K562 (cell line): Measurements from ENCODE around the gene PRPF38A. TPM values are rescaled to one million over a fixed set of nuclear protein-coding genes. Genes with fewer than 3 reads are reported as not detected.

Experiments
- ATAC-seq: fragments of 200-7000 bp; cut with Tn5 transposase; 3 replicates; pipeline ENCODE4 v1.9.1; 2020; ENCODE audit warnings: moderate library complexity
- BruUV-seq: library from RNA; stranded (reverse); fragments of 400-500 nt; replicated peaks from 2 replicates; lab custom pipeline; 2021; lab: Mats Ljungman, UMichigan
- CTCF ChIA-PET: fragments of 300-600 bp; formaldehyde crosslinking; extraction: SDS; loops from one replicate; lab custom pipeline; 2021; ENCODE audit warnings: low intra/inter-chr PET ratio; lab: Yijun Ruan, JAX
- POLR2A ChIA-PET: fragments of 300-600, 350-650 bp; sonication (Branson Sonifier 250); formaldehyde crosslinking; extraction: SDS; loops from one replicate; lab custom pipeline; 2021; ENCODE audit warnings: antibody characterized with exemption, inconsistent platforms; lab: Yijun Ruan, JAX
- DNase-seq, 4 experiments: peaks; one replicate each; pipeline versions ENCODE4 v3.0.0 to v3.0.0-alpha.2; 2011 to 2018; ENCODE audit warnings: low spot score in 3 of 4, mixed read lengths in 3 of 4; ENCODE audit errors: extremely low read depth in 1 of 4
- FAIRE-seq: peaks from 2 replicates; lab custom pipeline; 2011; peaks lifted over from hg19 to GRCh38; lab: Jason Lieb, UNC
- H2AFZ ChIP-seq: 2 replicates; pipeline ENCODE4 v1.6.0; 2011; ENCODE audit warnings: low read depth, low read length, control low read depth, inconsistent platforms
- H3K27ac ChIP-seq: fragments of 200-600 bp; 3 replicates; pipeline ENCODE4 v1.8.0; 2011; ENCODE audit warnings: low read depth, mild to moderate bottlenecking, control low read depth, inconsistent platforms, low read length, moderate library complexity, mixed read lengths; ENCODE audit errors: extremely low read depth
- H3K27me3 ChIP-seq, 2 experiments: fragments of 300-600 bp in 1 of 2; 2 replicates in 1 of 2; 3 replicates in 1 of 2; pipeline versions ENCODE4 v1.6.0 to v1.8.0; 2011; ENCODE audit warnings: inconsistent platforms in 2 of 2, low read length in 2 of 2, mild to moderate bottlenecking in 1 of 2, mixed read lengths in 1 of 2, moderate library complexity in 1 of 2; ENCODE audit not compliant: control insufficient read depth in 2 of 2, insufficient read depth in 2 of 2
- H3K36me3 ChIP-seq: fragments of 300-600 bp; 3 replicates; pipeline ENCODE4 v1.8.0; 2011; ENCODE audit warnings: mild to moderate bottlenecking, low read length, inconsistent platforms; ENCODE audit not compliant: control insufficient read depth, insufficient read depth
- H3K4me1 ChIP-seq, 2 experiments: fragments of 200-600 bp in 1 of 2; replicated peaks in 1 of 2; 2 replicates in 1 of 2; 3 replicates in 1 of 2; pipeline versions ENCODE4 v1.5.1 to v1.8.0; 2011; ENCODE audit warnings: inconsistent platforms in 2 of 2, low read length in 2 of 2, mild to moderate bottlenecking in 1 of 2, mixed read lengths in 1 of 2, moderate library complexity in 1 of 2; ENCODE audit not compliant: control insufficient read depth in 2 of 2, insufficient read depth in 2 of 2
- H3K4me2 ChIP-seq: 2 replicates; pipeline ENCODE4 v1.6.1; 2011; ENCODE audit warnings: low read length, control low read depth, inconsistent platforms, mixed read lengths; ENCODE audit not compliant: insufficient read depth
- H3K4me3 ChIP-seq: fragments of 200-600 bp; sonication (generic), shearing (Covaris generic); 2 replicates; pipeline ENCODE4 v1.5.1; 2016; ENCODE audit warnings: control low read depth, inconsistent platforms
- H3K79me2 ChIP-seq: fragments of 200-600 bp; 3 replicates; pipeline ENCODE4 v1.8.0; 2011; ENCODE audit warnings: low read length, inconsistent platforms; ENCODE audit not compliant: control insufficient read depth, insufficient read depth
- H3K9ac ChIP-seq, 2 experiments: 2 replicates each; pipeline versions ENCODE4 v1.6.0 to v1.6.1; 2011; ENCODE audit warnings: low read depth in 2 of 2, low read length in 2 of 2, control low read depth in 1 of 2, inconsistent platforms in 1 of 2, mild to moderate bottlenecking in 1 of 2, mixed read lengths in 1 of 2; ENCODE audit not compliant: insufficient read depth in 1 of 2
- H3K9me1 ChIP-seq: one replicate; pipeline ENCODE4 v1.6.0; 2011; ENCODE audit warnings: inconsistent platforms, mild to moderate bottlenecking, low read length, moderate library complexity; ENCODE audit not compliant: control insufficient read depth, insufficient read depth
- H3K9me3 ChIP-seq: replicated peaks from 2 replicates; pipeline ENCODE4 v1.5.1; 2011; ENCODE audit warnings: low read depth, low read length, inconsistent platforms; ENCODE audit not compliant: control insufficient read depth, insufficient read depth
- H4K20me1 ChIP-seq: replicated peaks from 2 replicates; pipeline ENCODE4 v1.6.1; 2011; ENCODE audit warnings: low read length, inconsistent platforms, mixed read lengths; ENCODE audit not compliant: control insufficient read depth, insufficient read depth
- CBFA2T3 ChIP-seq: fragments of 450-650 bp; IDR thresholded peaks from 2 replicates; pipeline ENCODE4 v1.6.1; 2017
- CTBP1 ChIP-seq: fragments of 450-650 bp; IDR thresholded peaks from 2 replicates; pipeline ENCODE4 v1.6.1; 2016; ENCODE audit warnings: borderline replicate concordance
- FOSL1 ChIP-seq: fragments of 200-800 bp; sonication (Bioruptor generic); conservative IDR thresholded peaks from 2 replicates; pipeline ENCODE4 v1.6.1; 2016; ENCODE audit warnings: missing genetic modification characterization, missing compliant biosample characterization
- JUND ChIP-seq, 2 experiments: IDR thresholded peaks; 2 replicates in 1 of 2; 3 replicates in 1 of 2; pipeline ENCODE4 v1.6.1; 2011; ENCODE audit warnings: borderline replicate concordance in 2 of 2, low read depth in 2 of 2, low read length in 2 of 2, improper control_type of control experiment in 1 of 2, missing biosample characterization in 1 of 2, missing genetic modification characterization in 1 of 2, missing genetic modification reagents in 1 of 2
- RCOR1 ChIP-seq, 2 experiments: IDR thresholded peaks; 2 replicates each; pipeline ENCODE4 v1.6.1; 2012; ENCODE audit warnings: low read depth in 2 of 2, low read length in 2 of 2, borderline replicate concordance in 1 of 2, improper control_type of control experiment in 1 of 2
- SMAD1 ChIP-seq: fragments of 150-350 bp; IDR thresholded peaks from 2 replicates; pipeline ENCODE4 v1.6.1; 2014; ENCODE audit warnings: low read length, low read depth; ENCODE audit not compliant: partially characterized antibody
- TEAD4 ChIP-seq, 2 experiments: sonication (generic) in 1 of 2; formaldehyde crosslinking in 1 of 2; IDR thresholded peaks; 2 replicates each; pipeline versions ENCODE4 v1.6.1 to v1.8.0; 2012 to 2022; ENCODE audit warnings: borderline replicate concordance in 1 of 2, inconsistent platforms in 1 of 2, low read length in 1 of 2, mild to moderate bottlenecking in 1 of 2, missing genetic modification reagents in 1 of 2
- ZNF274 ChIP-seq: IDR thresholded peaks from 2 replicates; pipeline ENCODE4 v1.6.1; 2011; ENCODE audit warnings: low read depth, mild to moderate bottlenecking, low read length, moderate library complexity, borderline replicate concordance
- WGBS: fragments of 100-300 bp; shearing (Covaris generic); methylation state at CpG from one replicate; pipeline ENCODE4 v1.1.6; 2016; ENCODE audit warnings: low coverage, mixed read lengths; ENCODE audit not compliant: insufficient coverage; ENCODE audit errors: missing lambda C conversion rate; 5-methylcytosine and 5-hydroxymethylcytosine counted together
- in situ Hi-C: fragments of 300-500 bp; cut with MboI; formaldehyde crosslinking; loops from 4 replicates; pipeline ENCODE4 v1.15.0; 2018; ENCODE audit warnings: inconsistent platforms, mixed read lengths
- intact Hi-C: fragments of 100-400 bp; cut with micrococcal nuclease; formaldehyde crosslinking; loops from 2 replicates; pipeline ENCODE4 v1.14.2; 2022
- polyA plus RNA-seq, 8 experiments: library from polyadenylated mRNA; depleted of rRNA in 4 of 8; stranded (reverse) in 5 of 8; unstranded in 3 of 8; fragments of >200 nt; fragmentation: Nextera tagmentation in 2 of 8; fragmentation: Illumina TruSeq in 1 of 8; extraction: Ambion mirVana in 2 of 8; extraction: Trizol in 1 of 8; gene quantifications; 2 replicates each; pipeline versions ENCODE4 v1.2.1 to v1.2.3, GENCODE V29; 2011 to 2014; ENCODE audit warnings: inconsistent platforms in 1 of 8, missing spikeins in 1 of 8
- total RNA-seq, 7 experiments: library from RNA; depleted of rRNA in 6 of 7; stranded (reverse); fragments of >200 nt in 6 of 7; fragmentation: Illumina TruSeq in 2 of 7; extraction: Trizol in 2 of 7; gene quantifications; 2 replicates each; pipeline versions ENCODE4 v1.2.1 to v1.2.3, GENCODE V29; 2011 to 2021; ENCODE audit warnings: low replicate concordance in 1 of 7
- TF ChIP-seq, protein P1 (sequence below), 2 experiments: fragments of 450-650 bp in 1 of 2; sonication (generic) in 1 of 2; formaldehyde crosslinking in 1 of 2; IDR thresholded peaks in 1 of 2; conservative IDR thresholded peaks in 1 of 2; 2 replicates each; pipeline versions ENCODE4 v1.6.1 to v1.8.1; 2016 to 2023; ENCODE audit warnings: mild to moderate bottlenecking in 2 of 2, moderate library complexity in 2 of 2, inconsistent platforms in 1 of 2, missing genetic modification reagents in 1 of 2
- TF ChIP-seq, protein P2 (sequence below): fragments of 250-450 bp; sonication (Bioruptor Pico); IDR thresholded peaks from 2 replicates; pipeline ENCODE4 v1.4.0; 2020; ENCODE audit warnings: mild to moderate bottlenecking, moderate library complexity
- TF ChIP-seq, protein P3 (sequence below): fragments of 450-650 bp; IDR thresholded peaks from 2 replicates; pipeline ENCODE4 v1.6.1; 2017; ENCODE audit warnings: antibody characterized with exemption, mild to moderate bottlenecking

PRPF38A gene
- total and polyA plus RNA-seq, 9 of the 15 experiments (the other 6 are each of a cell fraction or from before 2014, with no cell fraction given), result 53.6 to 198 (median 89.2) TPM

DNA sequence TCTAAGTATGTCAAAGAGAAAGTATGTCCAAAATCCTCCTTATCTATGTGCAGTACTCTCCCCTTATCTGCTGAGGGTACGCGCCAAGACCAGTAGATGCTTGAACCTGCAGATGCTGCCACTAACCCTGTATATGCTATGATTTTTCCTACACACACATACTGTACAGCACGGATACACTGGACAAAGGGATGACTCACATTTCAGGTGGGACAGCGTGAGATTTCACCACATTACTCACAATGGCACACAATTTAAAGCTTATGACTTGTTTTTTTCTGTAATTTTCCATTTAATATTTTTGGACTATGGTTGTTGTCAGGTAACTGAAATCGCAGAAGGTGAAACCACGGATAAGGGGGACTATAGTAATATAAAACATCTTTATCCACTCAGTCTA is 4.3 kb upstream of the PRPF38A start:
- Histone ChIP-seq H3K4me1 (peaks cover 8 to 24% of the 10 kb centered on the region in 2 experiments; a peak in 4 of 5 replicates), H3K27ac (peak overlapping the region; percentile 10; the same call in 1 of the 3 replicates), H3K9me3 (no peaks in the 10 kb centered on the region), H3K36me3 (peaks cover 77% of the 10 kb centered on the region), H4K20me1 (peaks cover 16% of the 10 kb centered on the region), H2AFZ (no peak overlapping the region), H3K79me2 (peaks cover 89% of the 10 kb centered on the region), H3K9ac (no peak overlapping the region), H3K9me1 (peaks cover 3% of the 10 kb centered on the region), H3K4me2 (no peak overlapping the region), H3K27me3 (no peaks in the 10 kb centered on the region), H3K4me3 (no peak overlapping the region)
- FAIRE-seq, result no peak
- 79% methylated on average over 6 of the region's 6 CpGs for WGBS
- POLR2A ChIA-PET, result interaction anchor here (0.6 to 1.9 kb wide), 4 partner anchors 9 to 269 kb away, joined by 3 to 9 read pairs (median 4); no protein-coding TSS in a partner anchor
- DNase-seq, result no peak
- intact Hi-C loops (loop anchor here (5.0 kb wide), 3 partner anchors 167 to 282 kb away; no protein-coding TSS in a partner anchor), in situ Hi-C loops (loop anchor here (10.0 kb wide), 1 partner anchor 285 kb away; no protein-coding TSS in a partner anchor)
- CTCF ChIA-PET, result no interaction called here
- BruUV-seq, result no TSS peak
- ATAC-seq, result no peak
- TF ChIP-seq, protein P1, sequence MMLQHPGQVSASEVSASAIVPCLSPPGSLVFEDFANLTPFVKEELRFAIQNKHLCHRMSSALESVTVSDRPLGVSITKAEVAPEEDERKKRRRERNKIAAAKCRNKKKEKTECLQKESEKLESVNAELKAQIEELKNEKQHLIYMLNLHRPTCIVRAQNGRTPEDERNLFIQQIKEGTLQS (IDR thresholded peaks at IDR 0.05), result peak; percentile 50
- TF ChIP-seq, protein P1 (CRISPR knock-in tag; conservative IDR thresholded peaks at IDR 0.05), result no peak
- TF ChIP-seq ZNF274, result no peak
- TF ChIP-seq CTBP1, result peak; percentile 26; the same call in 1 of the 2 replicates
- peak; percentile 15; the same call in 1 of the 2 replicates for TF ChIP-seq TEAD4 (IDR thresholded peaks at IDR 0.05; ENCODE audit: low read length)
- TF ChIP-seq TEAD4 (CRISPR knock-in tag; IDR thresholded peaks at IDR 0.05; ENCODE audit: borderline replicate concordance), result no peak
- TF ChIP-seq SMAD1, result no peak
- 0 out of 2 replicates have a peak, but pooled peaks have one; percentile 14 for TF ChIP-seq JUND (IDR thresholded peaks at IDR 0.05; ENCODE audit: borderline replicate concordance, low read depth, low read length)
- TF ChIP-seq JUND (tag; IDR thresholded peaks at IDR 0.05; ENCODE audit: borderline replicate concordance, low read depth, low read length), result no peak
- TF ChIP-seq FOSL1 (tag), result peak; percentile 31; the same call in 1 of the 2 replicates
- TF ChIP-seq CBFA2T3, result peak; percentile 14; the same call in 1 of the 2 replicates
- TF ChIP-seq, protein P2, sequence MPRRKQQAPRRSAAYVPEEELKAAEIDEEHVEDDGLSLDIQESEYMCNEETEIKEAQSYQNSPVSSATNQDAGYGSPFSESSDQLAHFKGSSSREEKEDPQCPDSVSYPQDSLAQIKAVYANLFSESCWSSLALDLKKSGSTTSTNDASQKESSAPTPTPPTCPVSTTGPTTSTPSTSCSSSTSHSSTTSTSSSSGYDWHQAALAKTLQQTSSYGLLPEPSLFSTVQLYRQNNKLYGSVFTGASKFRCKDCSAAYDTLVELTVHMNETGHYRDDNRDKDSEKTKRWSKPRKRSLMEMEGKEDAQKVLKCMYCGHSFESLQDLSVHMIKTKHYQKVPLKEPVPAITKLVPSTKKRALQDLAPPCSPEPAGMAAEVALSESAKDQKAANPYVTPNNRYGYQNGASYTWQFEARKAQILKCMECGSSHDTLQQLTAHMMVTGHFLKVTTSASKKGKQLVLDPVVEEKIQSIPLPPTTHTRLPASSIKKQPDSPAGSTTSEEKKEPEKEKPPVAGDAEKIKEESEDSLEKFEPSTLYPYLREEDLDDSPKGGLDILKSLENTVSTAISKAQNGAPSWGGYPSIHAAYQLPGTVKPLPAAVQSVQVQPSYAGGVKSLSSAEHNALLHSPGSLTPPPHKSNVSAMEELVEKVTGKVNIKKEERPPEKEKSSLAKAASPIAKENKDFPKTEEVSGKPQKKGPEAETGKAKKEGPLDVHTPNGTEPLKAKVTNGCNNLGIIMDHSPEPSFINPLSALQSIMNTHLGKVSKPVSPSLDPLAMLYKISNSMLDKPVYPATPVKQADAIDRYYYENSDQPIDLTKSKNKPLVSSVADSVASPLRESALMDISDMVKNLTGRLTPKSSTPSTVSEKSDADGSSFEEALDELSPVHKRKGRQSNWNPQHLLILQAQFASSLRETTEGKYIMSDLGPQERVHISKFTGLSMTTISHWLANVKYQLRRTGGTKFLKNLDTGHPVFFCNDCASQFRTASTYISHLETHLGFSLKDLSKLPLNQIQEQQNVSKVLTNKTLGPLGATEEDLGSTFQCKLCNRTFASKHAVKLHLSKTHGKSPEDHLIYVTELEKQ (CRISPR knock-in tag), result no peak
- TF ChIP-seq, protein P3, sequence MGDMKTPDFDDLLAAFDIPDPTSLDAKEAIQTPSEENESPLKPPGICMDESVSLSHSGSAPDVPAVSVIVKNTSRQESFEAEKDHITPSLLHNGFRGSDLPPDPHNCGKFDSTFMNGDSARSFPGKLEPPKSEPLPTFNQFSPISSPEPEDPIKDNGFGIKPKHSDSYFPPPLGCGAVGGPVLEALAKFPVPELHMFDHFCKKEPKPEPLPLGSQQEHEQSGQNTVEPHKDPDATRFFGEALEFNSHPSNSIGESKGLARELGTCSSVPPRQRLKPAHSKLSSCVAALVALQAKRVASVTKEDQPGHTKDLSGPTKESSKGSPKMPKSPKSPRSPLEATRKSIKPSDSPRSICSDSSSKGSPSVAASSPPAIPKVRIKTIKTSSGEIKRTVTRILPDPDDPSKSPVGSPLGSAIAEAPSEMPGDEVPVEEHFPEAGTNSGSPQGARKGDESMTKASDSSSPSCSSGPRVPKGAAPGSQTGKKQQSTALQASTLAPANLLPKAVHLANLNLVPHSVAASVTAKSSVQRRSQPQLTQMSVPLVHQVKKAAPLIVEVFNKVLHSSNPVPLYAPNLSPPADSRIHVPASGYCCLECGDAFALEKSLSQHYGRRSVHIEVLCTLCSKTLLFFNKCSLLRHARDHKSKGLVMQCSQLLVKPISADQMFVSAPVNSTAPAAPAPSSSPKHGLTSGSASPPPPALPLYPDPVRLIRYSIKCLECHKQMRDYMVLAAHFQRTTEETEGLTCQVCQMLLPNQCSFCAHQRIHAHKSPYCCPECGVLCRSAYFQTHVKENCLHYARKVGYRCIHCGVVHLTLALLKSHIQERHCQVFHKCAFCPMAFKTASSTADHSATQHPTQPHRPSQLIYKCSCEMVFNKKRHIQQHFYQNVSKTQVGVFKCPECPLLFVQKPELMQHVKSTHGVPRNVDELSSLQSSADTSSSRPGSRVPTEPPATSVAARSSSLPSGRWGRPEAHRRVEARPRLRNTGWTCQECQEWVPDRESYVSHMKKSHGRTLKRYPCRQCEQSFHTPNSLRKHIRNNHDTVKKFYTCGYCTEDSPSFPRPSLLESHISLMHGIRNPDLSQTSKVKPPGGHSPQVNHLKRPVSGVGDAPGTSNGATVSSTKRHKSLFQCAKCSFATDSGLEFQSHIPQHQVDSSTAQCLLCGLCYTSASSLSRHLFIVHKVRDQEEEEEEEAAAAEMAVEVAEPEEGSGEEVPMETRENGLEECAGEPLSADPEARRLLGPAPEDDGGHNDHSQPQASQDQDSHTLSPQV, result 0 out of 2 replicates have a peak, but pooled peaks have one; percentile 36
- peak in 1 of 2 experiments; percentile 27; a peak in 1 of 4 replicates for TF ChIP-seq RCOR1 (IDR thresholded peaks at IDR 0.05; ENCODE audit: borderline replicate concordance in 1 of 2, low read depth in 2 of 2, low read length in 2 of 2)
